ENCODE results near the gene GNG13.

- TF ChIP-seq CTCF (IDR thresholded peaks at IDR 0.05) (no peak), EZH2phosphoT487 (IDR thresholded peaks at IDR 0.05) (no peak), EZH2 (IDR thresholded peaks at IDR 0.05) (no peak)
Measured at GRCh38 chr16:765488-765865, 35.1 kb downstream of the GNG13 start.
